Measurements from ENCODE around the gene PES1.
"Not testable (repeated sequence)": the region's sequence is repeated elsewhere in the genome, so short reads cannot be mapped to it uniquely, and the experiment has no call there.

PES1 gene

GRCh38 chr22:30607300-30607930, 15.7 kb upstream of the PES1 start:
- DNase-seq, result no peak

GRCh38 chr22:30606455-30607299, 15.0 kb upstream of the PES1 start, which contains the start of gene TCN2:
Gene TCN2 (plus strand): TSS chr22:30607174. CDS start chr22:30607332, 158 bp downstream.
- peak; percentile 57 for DNase-seq

- peak; percentile 68 for DNase-seq
Measured at GRCh38 chr22:30605449-30606110, 13.9 kb upstream of the PES1 start.

GRCh38 chr22:30604723-30605122, 13.0 kb upstream of the PES1 start:
- no peak for DNase-seq

- DNase-seq, result no peak
Measured at GRCh38 chr22:30603801-30604200, 12.1 kb upstream of the PES1 start.

- no peak for DNase-seq
Measured at GRCh38 chr22:30602049-30602448, 10.3 kb upstream of the PES1 start.

- no peak for DNase-seq
Measured at GRCh38 chr22:30601464-30601863, 9.8 kb upstream of the PES1 start.

- no peak for DNase-seq
Measured at GRCh38 chr22:30600921-30601320, 9.2 kb upstream of the PES1 start.

GRCh38 chr22:30598986-30599385, 7.3 kb upstream of the PES1 start:
- no peak for DNase-seq

GRCh38 chr22:30596886-30597285, 5.2 kb upstream of the PES1 start:
- no peak for DNase-seq

- DNase-seq, result no peak
Measured at GRCh38 chr22:30596199-30596598, 4.5 kb upstream of the PES1 start.

- DNase-seq, result not testable (repeated sequence)
Measured at GRCh38 chr22:30592360-30592713, 627 bp upstream of the PES1 start.

GRCh38 chr22:30591191-30591587, 521 bp downstream of the PES1 start:
- DNase-seq, result no peak

- no peak for DNase-seq
Measured at GRCh38 chr22:30586414-30586813, 5.3 kb downstream of the PES1 start.

GRCh38 chr22:30584441-30584840, 7.3 kb downstream of the PES1 start:
- no peak for DNase-seq

- DNase-seq, result no peak
Measured at GRCh38 chr22:30582788-30583545, 8.7 kb downstream of the PES1 start.

GRCh38 chr22:30582051-30582450, 9.7 kb downstream of the PES1 start:
- no peak for DNase-seq

- DNase-seq, result no peak
Measured at GRCh38 chr22:30580896-30581295, 10.8 kb downstream of the PES1 start.

GRCh38 chr22:30578481-30578880, 13.2 kb downstream of the PES1 start:
- DNase-seq, result no peak

- no peak for DNase-seq
Measured at GRCh38 chr22:30575859-30576258, 15.9 kb downstream of the PES1 start.

GRCh38 chr22:30574997-30575671, 16.6 kb downstream of the PES1 start:
- no peak for DNase-seq
